GM19240 (cell line): ENCODE results near the gene SUMO4.

Experiments used
- DNase-seq: peaks from one replicate; pipeline ENCODE4 v3.0.0; 2011; ENCODE audit warnings: low spot score; ENCODE audit not compliant: insufficient read length

SUMO4 gene

GRCh38 chr6:149400050-149400449 is at the start of gene SUMO4:
Gene SUMO4, plus strand, starts transcription at chr6:149400262. Its CDS starts 130 bp downstream, at chr6:149400392.
- DNase-seq: no peak

GRCh38 chr6:149354009-149354408 is 46.1 kb upstream of the SUMO4 start:
- DNase-seq: no peak

- no peak for DNase-seq
These were observed 43.8 kb upstream of the SUMO4 start for GRCh38 chr6:149356081-149356750.

GRCh38 chr6:149357726-149358538 is 42.1 kb upstream of the SUMO4 start:
- DNase-seq: no peak

- no peak for DNase-seq
These were observed 40.6 kb upstream of the SUMO4 start for GRCh38 chr6:149359440-149359839.

GRCh38 chr6:149360536-149360935 is 39.5 kb upstream of the SUMO4 start:
- DNase-seq: no peak

- no peak for DNase-seq
These were observed 37.8 kb upstream of the SUMO4 start for GRCh38 chr6:149362289-149362688.

- no peak for DNase-seq
These were observed 36.9 kb upstream of the SUMO4 start for GRCh38 chr6:149363154-149363553.

- no peak for DNase-seq
These were observed 35.5 kb upstream of the SUMO4 start for GRCh38 chr6:149364557-149364956.

- no peak for DNase-seq
These were observed 34.9 kb upstream of the SUMO4 start for GRCh38 chr6:149365197-149365596.

GRCh38 chr6:149366267-149366921 is 33.7 kb upstream of the SUMO4 start:
- no peak for DNase-seq

- DNase-seq: no peak
These were observed 32.0 kb upstream of the SUMO4 start for GRCh38 chr6:149368065-149368464.

- DNase-seq: no peak
These were observed 28.9 kb upstream of the SUMO4 start for GRCh38 chr6:149371154-149371553.

GRCh38 chr6:149372062-149372461 is 28.0 kb upstream of the SUMO4 start:
- no peak for DNase-seq

GRCh38 chr6:149373511-149373910 is 26.6 kb upstream of the SUMO4 start:
- no peak for DNase-seq

GRCh38 chr6:149379977-149380376 is 20.1 kb upstream of the SUMO4 start:
- no peak for DNase-seq

- DNase-seq: no peak
These were observed 19.5 kb upstream of the SUMO4 start for GRCh38 chr6:149380523-149380922.

GRCh38 chr6:149383371-149383770 is 16.7 kb upstream of the SUMO4 start:
- no peak for DNase-seq

- DNase-seq: no peak
These were observed 15.6 kb upstream of the SUMO4 start for GRCh38 chr6:149384464-149384863.

GRCh38 chr6:149385998-149386646 is 13.9 kb upstream of the SUMO4 start:
- DNase-seq: no peak

GRCh38 chr6:149387779-149388512 is 12.1 kb upstream of the SUMO4 start:
- DNase-seq: no peak
